K562 (cell line): ENCODE measurements around the gene ASCC3. TPM values are rescaled to one million over a fixed set of nuclear protein-coding genes. Genes with fewer than 3 reads are reported as not detected.
A peak's percentile ranks its signal among the peaks of the same experiment; 100 is the strongest.

Source experiments
- CBFA2T3 ChIP-seq: fragments of 450-650 bp; IDR thresholded peaks from 2 replicates; pipeline ENCODE4 v1.6.1; 2017
- E4F1 ChIP-seq: fragments of 250-450 bp; sonication (Bioruptor Pico); IDR thresholded peaks from 2 replicates; pipeline ENCODE4 v1.5.0; 2021; ENCODE audit warnings: mild to moderate bottlenecking, borderline replicate concordance
- EP300 ChIP-seq: IDR thresholded peaks from 2 replicates; pipeline ENCODE4 v1.6.1; 2012; ENCODE audit warnings: low read length, improper control_type of control experiment
- ERF ChIP-seq: fragments of 450-650 bp; formaldehyde crosslinking; IDR thresholded peaks from 2 replicates; pipeline ENCODE4 v1.4.0; 2020; ENCODE audit warnings: mild to moderate bottlenecking, mixed read lengths
- IFI16 ChIP-seq: fragments of 250-450 bp; sonication (Bioruptor Pico); IDR thresholded peaks from 2 replicates; pipeline ENCODE4 v2.1.2; 2022; ENCODE audit warnings: mild to moderate bottlenecking, inconsistent platforms
- MYC ChIP-seq, 2 experiments: fragments of 250-450 bp in 1 of 2; sonication (Bioruptor Pico) in 1 of 2; IDR thresholded peaks; 2 replicates each; pipeline versions ENCODE4 v1.5.1 to v1.6.1; 2012 to 2021; ENCODE audit warnings: low read depth in 2 of 2, borderline replicate concordance in 1 of 2, improper control_type of control experiment in 1 of 2, low read length in 1 of 2, mild to moderate bottlenecking in 1 of 2, moderate library complexity in 1 of 2
- NCOA4 ChIP-seq: fragments of 450-650 bp; IDR thresholded peaks from 2 replicates; pipeline ENCODE4 v1.6.1; 2018; ENCODE audit warnings: mild to moderate bottlenecking; ENCODE audit not compliant: partially characterized antibody
- NCOR1 ChIP-seq: fragments of 450-650 bp; IDR thresholded peaks from 2 replicates; pipeline ENCODE4 v1.6.1; 2016; ENCODE audit warnings: mild to moderate bottlenecking, moderate library complexity
- NR0B1 ChIP-seq: fragments of 450-650 bp; IDR thresholded peaks from one replicate; pipeline ENCODE4 v1.6.1; 2018; ENCODE audit warnings: mild to moderate bottlenecking, moderate library complexity; ENCODE audit not compliant: partially characterized antibody
- RBM34 ChIP-seq: fragments of 200-400 bp; formaldehyde crosslinking; IDR thresholded peaks from 2 replicates; pipeline ENCODE4 v1.6.1; 2018; ENCODE audit warnings: low read length, borderline replicate concordance; ENCODE audit not compliant: insufficient read depth
- SMAD3 ChIP-seq: fragments of 450-650 bp; formaldehyde crosslinking; conservative IDR thresholded peaks from 2 replicates; pipeline ENCODE4 v1.4.0; 2020; ENCODE audit warnings: mild to moderate bottlenecking
- ZBTB8A ChIP-seq: fragments of 450-650 bp; IDR thresholded peaks from 2 replicates; pipeline ENCODE4 v1.6.1; 2018; ENCODE audit warnings: mild to moderate bottlenecking, moderate library complexity; ENCODE audit not compliant: partially characterized antibody
- ZNF165 ChIP-seq: fragments of 250-450 bp; sonication (Bioruptor Pico); IDR thresholded peaks from 2 replicates; pipeline ENCODE4 v1.4.0; 2020; ENCODE audit warnings: borderline replicate concordance
- ZNF695 ChIP-seq: fragments of 450-650 bp; formaldehyde crosslinking; IDR thresholded peaks from 2 replicates; pipeline ENCODE4 v1.4.0; 2020; ENCODE audit warnings: mild to moderate bottlenecking, moderate library complexity
- polyA plus RNA-seq, 8 experiments: library from polyadenylated mRNA; depleted of rRNA in 4 of 8; stranded (reverse) in 5 of 8; unstranded in 3 of 8; fragments of >200 nt; fragmentation: Nextera tagmentation in 2 of 8; fragmentation: Illumina TruSeq in 1 of 8; extraction: Ambion mirVana in 2 of 8; extraction: Trizol in 1 of 8; gene quantifications; 2 replicates each; pipeline versions ENCODE4 v1.2.1 to v1.2.3, GENCODE V29; 2011 to 2014; ENCODE audit warnings: inconsistent platforms in 1 of 8, missing spikeins in 1 of 8
- total RNA-seq, 7 experiments: library from RNA; depleted of rRNA in 6 of 7; stranded (reverse); fragments of >200 nt in 6 of 7; fragmentation: Illumina TruSeq in 2 of 7; extraction: Trizol in 2 of 7; gene quantifications; 2 replicates each; pipeline versions ENCODE4 v1.2.1 to v1.2.3, GENCODE V29; 2011 to 2021; ENCODE audit warnings: low replicate concordance in 1 of 7
- TF ChIP-seq, protein P1 (sequence below): sonication (generic); formaldehyde crosslinking; IDR thresholded peaks from 2 replicates; pipeline ENCODE4 v1.8.0; 2022; ENCODE audit warnings: mild to moderate bottlenecking, missing genetic modification reagents
- TF ChIP-seq, protein P2 (sequence below): fragments of 250-450 bp; sonication (Bioruptor Pico); IDR thresholded peaks from 2 replicates; pipeline ENCODE4 v1.4.0; 2020; ENCODE audit warnings: mild to moderate bottlenecking, moderate library complexity

The ASCC3 gene
- total and polyA plus RNA-seq, 9 of the 15 experiments (the other 6 are each of a cell fraction or from before 2014, with no cell fraction given) = 16.1 to 56.1 (median 33.9) TPM

- TF ChIP-seq, protein P1, sequence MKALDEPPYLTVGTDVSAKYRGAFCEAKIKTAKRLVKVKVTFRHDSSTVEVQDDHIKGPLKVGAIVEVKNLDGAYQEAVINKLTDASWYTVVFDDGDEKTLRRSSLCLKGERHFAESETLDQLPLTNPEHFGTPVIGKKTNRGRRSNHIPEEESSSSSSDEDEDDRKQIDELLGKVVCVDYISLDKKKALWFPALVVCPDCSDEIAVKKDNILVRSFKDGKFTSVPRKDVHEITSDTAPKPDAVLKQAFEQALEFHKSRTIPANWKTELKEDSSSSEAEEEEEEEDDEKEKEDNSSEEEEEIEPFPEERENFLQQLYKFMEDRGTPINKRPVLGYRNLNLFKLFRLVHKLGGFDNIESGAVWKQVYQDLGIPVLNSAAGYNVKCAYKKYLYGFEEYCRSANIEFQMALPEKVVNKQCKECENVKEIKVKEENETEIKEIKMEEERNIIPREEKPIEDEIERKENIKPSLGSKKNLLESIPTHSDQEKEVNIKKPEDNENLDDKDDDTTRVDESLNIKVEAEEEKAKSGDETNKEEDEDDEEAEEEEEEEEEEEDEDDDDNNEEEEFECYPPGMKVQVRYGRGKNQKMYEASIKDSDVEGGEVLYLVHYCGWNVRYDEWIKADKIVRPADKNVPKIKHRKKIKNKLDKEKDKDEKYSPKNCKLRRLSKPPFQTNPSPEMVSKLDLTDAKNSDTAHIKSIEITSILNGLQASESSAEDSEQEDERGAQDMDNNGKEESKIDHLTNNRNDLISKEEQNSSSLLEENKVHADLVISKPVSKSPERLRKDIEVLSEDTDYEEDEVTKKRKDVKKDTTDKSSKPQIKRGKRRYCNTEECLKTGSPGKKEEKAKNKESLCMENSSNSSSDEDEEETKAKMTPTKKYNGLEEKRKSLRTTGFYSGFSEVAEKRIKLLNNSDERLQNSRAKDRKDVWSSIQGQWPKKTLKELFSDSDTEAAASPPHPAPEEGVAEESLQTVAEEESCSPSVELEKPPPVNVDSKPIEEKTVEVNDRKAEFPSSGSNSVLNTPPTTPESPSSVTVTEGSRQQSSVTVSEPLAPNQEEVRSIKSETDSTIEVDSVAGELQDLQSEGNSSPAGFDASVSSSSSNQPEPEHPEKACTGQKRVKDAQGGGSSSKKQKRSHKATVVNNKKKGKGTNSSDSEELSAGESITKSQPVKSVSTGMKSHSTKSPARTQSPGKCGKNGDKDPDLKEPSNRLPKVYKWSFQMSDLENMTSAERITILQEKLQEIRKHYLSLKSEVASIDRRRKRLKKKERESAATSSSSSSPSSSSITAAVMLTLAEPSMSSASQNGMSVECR = no peak
- TF ChIP-seq CBFA2T3 (peak; percentile 87), IFI16 (no peak), E4F1 (CRISPR knock-in tag) (no peak), ZNF695 (no peak), ZNF165 (CRISPR knock-in tag) (no peak), ERF (CRISPR knock-in tag) (no peak), NCOR1 (peak; percentile 49; the same call in 1 of the 2 replicates), NCOA4 (no peak), MYC (IDR thresholded peaks at IDR 0.05; ENCODE audit: low read depth, low read length) (no peak), MYC (CRISPR knock-in tag; IDR thresholded peaks at IDR 0.05; ENCODE audit: borderline replicate concordance, low read depth) (no peak), SMAD3 (CRISPR knock-in tag) (no peak), EP300 (no peak), RBM34 (no peak), ZBTB8A (no peak), NR0B1 (no peak)
- TF ChIP-seq, protein P2, sequence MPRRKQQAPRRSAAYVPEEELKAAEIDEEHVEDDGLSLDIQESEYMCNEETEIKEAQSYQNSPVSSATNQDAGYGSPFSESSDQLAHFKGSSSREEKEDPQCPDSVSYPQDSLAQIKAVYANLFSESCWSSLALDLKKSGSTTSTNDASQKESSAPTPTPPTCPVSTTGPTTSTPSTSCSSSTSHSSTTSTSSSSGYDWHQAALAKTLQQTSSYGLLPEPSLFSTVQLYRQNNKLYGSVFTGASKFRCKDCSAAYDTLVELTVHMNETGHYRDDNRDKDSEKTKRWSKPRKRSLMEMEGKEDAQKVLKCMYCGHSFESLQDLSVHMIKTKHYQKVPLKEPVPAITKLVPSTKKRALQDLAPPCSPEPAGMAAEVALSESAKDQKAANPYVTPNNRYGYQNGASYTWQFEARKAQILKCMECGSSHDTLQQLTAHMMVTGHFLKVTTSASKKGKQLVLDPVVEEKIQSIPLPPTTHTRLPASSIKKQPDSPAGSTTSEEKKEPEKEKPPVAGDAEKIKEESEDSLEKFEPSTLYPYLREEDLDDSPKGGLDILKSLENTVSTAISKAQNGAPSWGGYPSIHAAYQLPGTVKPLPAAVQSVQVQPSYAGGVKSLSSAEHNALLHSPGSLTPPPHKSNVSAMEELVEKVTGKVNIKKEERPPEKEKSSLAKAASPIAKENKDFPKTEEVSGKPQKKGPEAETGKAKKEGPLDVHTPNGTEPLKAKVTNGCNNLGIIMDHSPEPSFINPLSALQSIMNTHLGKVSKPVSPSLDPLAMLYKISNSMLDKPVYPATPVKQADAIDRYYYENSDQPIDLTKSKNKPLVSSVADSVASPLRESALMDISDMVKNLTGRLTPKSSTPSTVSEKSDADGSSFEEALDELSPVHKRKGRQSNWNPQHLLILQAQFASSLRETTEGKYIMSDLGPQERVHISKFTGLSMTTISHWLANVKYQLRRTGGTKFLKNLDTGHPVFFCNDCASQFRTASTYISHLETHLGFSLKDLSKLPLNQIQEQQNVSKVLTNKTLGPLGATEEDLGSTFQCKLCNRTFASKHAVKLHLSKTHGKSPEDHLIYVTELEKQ (CRISPR knock-in tag) = no peak
These were observed 71.1 kb downstream of the ASCC3 start (continued) for GRCh38 chr6:100810015-100810414.
